ENCODE measurements around the gene CHST11.
A peak's percentile ranks its signal among the peaks of the same experiment; 100 is the strongest.
"Not testable (repeated sequence)": the region's sequence is repeated elsewhere in the genome, so short reads cannot be mapped to it uniquely, and the experiment has no call there.

The CHST11 gene

DNA sequence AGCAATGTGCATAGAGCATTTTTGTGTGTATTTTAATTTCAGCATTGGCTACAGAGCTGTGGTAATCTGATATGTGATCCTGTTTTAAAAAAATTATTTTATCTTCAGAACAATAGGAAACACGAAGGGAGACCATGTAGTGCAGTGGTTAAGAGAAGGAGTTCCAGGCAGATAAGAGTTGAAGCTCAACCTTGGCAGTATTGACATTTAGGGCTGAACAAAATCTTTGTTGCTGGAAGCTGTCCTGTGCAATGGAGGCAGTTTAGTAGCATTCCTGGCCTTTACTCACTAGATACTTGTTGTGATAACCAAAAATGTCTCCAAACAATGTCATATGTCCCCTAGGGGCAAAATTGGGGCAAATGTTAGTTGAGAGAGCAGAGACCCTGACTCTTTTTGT, 59.2 kb downstream of the CHST11 start:
- DNase-seq (ENCODE audit: low read depth, low spot score) = no peak

DNA sequence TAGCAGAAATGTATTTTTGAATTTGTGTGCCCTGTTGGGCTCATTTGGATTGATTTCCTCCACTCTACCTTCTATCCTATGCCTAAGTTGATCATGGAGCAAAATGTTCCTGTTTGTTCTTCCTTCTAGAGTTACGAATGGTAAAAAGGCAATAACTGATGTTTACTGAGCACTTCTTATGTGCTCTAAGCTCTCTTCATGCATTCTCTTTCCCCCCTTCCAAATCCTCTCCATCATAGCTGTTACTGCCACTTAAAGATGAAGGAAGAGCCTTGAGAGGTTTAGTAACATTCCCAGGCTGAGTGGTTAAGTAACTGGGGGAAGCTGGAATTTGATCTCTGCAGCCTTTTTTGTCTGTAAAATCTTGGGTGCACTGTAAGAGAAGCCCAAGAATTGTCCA, 60.1 kb downstream of the CHST11 start:
- H3K4me3 ChIP-seq (ENCODE audit: low read length) = no peak overlapping the region
- no peak for DNase-seq (ENCODE audit: low read depth, low spot score)

More for the DNA sequence above, 59.2 kb downstream of the CHST11 start:
- H3K4me3 ChIP-seq (ENCODE audit: low read length) = no peak overlapping the region

DNA sequence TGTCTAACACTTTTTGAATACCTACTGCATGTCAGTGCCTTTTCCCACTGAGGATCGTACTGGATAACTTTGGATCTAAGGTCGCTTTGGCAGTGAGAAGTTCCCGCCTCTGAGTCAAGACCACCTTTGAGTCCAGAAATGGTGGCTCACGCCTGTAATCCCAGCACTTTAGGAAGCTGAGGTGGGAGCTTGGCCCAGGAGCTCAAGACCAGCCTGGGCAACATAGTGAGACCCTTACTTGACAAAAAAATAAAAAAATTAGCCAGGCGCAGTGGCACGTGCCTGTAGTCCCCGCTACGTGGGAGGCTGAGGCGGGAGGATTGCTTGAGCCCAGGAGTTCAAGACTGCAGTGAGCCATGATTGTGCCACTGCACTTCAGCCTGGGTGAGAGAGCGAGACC, 61.1 kb downstream of the CHST11 start:
- H3K4me3 ChIP-seq (ENCODE audit: low read length) = no peak overlapping the region
- DNase-seq (ENCODE audit: low read depth, low spot score) = no peak

- peak; percentile 81 for DNase-seq (ENCODE audit: low read depth, low spot score)
- no peak overlapping the region for H3K4me3 ChIP-seq (ENCODE audit: low read length)
Measured at GRCh38 chr12:104519190-104520019, 62.7 kb downstream of the CHST11 start.

DNA sequence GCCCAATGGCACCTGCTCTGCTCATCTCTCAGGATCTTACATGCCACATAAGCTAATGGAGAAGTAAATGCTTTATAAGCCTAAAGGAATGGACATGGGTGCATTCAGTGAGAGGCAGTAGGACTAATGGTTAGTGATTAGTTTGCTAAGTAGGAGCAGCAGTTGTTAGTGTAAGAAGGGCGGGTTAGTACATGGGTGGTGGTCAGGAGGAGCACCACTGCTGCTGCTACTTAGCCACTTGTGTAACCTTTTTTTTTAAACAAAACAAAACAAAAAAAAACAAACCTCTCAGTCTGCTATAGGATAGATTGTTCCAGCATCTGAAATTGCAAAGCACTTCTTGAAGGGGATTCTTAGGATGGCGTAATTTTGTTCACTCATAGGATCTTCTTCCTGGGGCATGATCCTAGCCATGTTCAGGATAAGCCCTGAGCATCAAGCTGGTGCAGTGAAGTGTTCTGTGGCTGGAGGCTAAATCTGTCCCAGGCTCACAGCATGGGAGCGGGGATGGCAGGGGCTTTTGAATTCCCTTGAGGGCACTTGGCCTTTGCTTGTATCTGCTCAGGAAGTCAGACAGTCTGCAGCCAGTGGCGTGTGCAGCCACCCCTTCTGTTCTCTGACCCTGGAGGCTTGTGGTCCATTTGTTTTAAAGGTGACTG, 63.6 kb downstream of the CHST11 start:
- H3K4me3 ChIP-seq (ENCODE audit: low read length) = no peak overlapping the region
- no peak for DNase-seq (ENCODE audit: low read depth, low spot score)

DNA sequence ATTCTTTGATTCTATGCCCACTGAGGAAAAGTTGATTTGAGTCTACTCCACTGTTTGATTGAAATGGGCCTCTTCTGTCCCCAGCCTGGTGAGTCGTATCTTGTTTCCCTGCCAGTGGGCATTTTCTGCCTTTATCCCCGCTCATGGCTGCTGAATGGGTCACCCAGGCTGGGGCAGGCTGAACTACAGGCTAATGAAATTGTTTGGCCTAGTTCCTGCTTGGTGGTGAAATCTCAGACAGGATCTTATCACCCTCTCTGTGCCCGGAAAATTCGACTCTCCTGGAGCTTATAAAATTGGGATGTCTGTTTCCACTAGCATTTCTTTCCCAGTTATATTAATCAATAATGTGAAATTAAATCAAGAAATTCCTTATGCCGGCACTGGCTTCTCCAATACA, 65.0 kb downstream of the CHST11 start:
- no peak for DNase-seq (ENCODE audit: low read depth, low spot score)
- H3K4me3 ChIP-seq (ENCODE audit: low read length) = no peak overlapping the region

GRCh38 chr12:104522985-104523722, 66.4 kb downstream of the CHST11 start:
- no peak overlapping the region for H3K4me3 ChIP-seq (ENCODE audit: low read length)
- no peak for DNase-seq (ENCODE audit: low read depth, low spot score)

DNA sequence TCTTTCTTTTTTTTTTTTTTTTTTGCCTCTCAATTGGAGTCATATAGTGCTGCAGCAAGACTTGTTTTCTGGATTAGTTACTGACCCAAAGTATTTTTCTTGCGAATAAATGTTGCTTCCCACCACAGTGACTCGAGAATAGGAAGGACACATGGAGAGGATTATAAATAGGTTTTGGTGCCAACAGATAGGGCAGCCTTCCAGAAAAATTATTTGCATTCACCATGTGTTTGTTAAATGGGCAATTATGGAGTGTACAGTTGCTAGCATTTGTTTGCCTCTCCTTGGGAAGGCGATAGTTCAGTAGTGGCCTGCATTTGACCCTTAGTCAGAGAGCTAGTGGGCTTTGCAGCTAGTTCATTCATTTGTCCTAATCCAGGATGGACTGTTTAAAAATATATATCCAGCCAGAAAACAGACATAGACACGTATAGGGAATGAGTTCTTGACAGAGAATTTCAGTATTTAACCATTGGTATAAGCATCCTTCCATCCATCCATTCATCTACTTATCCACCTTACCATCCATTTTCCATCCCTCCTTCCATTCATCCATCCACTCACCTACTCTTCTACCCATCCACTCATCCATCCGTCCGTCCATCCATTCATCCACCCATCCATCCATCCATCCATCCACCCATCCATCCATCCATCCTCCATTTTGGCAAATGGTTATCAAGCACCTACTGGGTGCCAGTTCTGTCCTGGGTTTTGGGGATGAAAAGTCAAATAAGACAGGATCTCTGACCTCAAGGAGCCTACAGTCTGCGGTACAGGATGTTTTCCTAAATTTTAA, 67.5 kb downstream of the CHST11 start:
- no peak overlapping the region for H3K4me3 ChIP-seq (ENCODE audit: low read length)
- no peak for DNase-seq (ENCODE audit: low read depth, low spot score)

GRCh38 chr12:104526320-104526719, 69.6 kb downstream of the CHST11 start:
- DNase-seq (ENCODE audit: low read depth, low spot score) = no peak

GRCh38 chr12:104526751-104527150, 70.0 kb downstream of the CHST11 start:
- no peak overlapping the region for H3K4me3 ChIP-seq (ENCODE audit: low read length)

More at GRCh38 chr12:104526320-104526719, 69.6 kb downstream of the CHST11 start:
- H3K4me3 ChIP-seq (ENCODE audit: low read length) = no peak overlapping the region

GRCh38 chr12:104527653-104528052, 70.9 kb downstream of the CHST11 start:
- not testable (repeated sequence) for DNase-seq (ENCODE audit: low read depth, low spot score); H3K4me3 ChIP-seq (ENCODE audit: low read length)

More at GRCh38 chr12:104526751-104527150, 70.0 kb downstream of the CHST11 start:
- DNase-seq (ENCODE audit: low read depth, low spot score) = no peak

GRCh38 chr12:104529130-104529874, 72.6 kb downstream of the CHST11 start:
- no peak overlapping the region for H3K4me3 ChIP-seq (ENCODE audit: low read length)
- no peak for DNase-seq (ENCODE audit: low read depth, low spot score)

GRCh38 chr12:104532636-104533035, 75.9 kb downstream of the CHST11 start:
- H3K4me3 ChIP-seq (ENCODE audit: low read length) = no peak overlapping the region
- no peak for DNase-seq (ENCODE audit: low read depth, low spot score)

GRCh38 chr12:104533134-104533533, 76.4 kb downstream of the CHST11 start:
- no peak overlapping the region for H3K4me3 ChIP-seq (ENCODE audit: low read length)
- no peak for DNase-seq (ENCODE audit: low read depth, low spot score)

DNA sequence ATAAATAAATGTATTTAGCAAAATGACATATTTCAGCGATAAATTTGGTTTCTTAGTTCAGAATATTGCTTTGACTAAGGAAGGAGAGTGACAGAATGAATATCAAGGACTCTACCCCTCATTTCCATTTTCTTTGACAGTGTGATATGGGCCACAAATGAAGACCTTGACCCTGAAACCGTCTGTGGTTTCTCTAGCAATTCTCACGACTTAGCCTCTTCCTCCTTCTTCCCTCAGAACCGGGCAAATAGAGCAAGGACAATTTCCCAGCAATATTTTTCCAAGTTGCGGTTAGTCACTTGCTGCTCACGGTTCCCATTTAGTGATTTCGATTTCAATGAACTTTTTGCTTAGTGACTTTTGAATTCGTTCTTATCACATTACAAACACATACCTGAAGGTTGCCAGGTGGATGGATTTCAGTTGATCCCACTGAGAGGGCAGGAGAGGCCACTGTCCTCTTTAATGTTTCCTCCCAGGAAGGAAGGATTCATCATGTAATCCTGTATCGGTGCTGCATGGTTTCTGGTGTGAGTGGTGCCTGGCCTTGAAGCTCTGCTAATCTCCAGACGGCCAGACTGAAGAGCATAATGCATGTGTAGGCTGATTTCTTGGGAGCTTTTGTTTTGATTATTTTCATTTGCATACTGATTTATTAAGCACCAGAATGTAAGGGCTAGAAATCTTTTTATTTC, 77.6 kb downstream of the CHST11 start:
- DNase-seq (ENCODE audit: low read depth, low spot score) = no peak
- H3K4me3 ChIP-seq (ENCODE audit: low read length) = no peak overlapping the region

GRCh38 chr12:104534857-104535248, 78.1 kb downstream of the CHST11 start:
- no peak for DNase-seq (ENCODE audit: low read depth, low spot score)

GRCh38 chr12:104535369-104535768, 78.6 kb downstream of the CHST11 start:
- DNase-seq (ENCODE audit: low read depth, low spot score) = no peak
- no peak overlapping the region for H3K4me3 ChIP-seq (ENCODE audit: low read length)

More at GRCh38 chr12:104534857-104535248, 78.1 kb downstream of the CHST11 start:
- no peak overlapping the region for H3K4me3 ChIP-seq (ENCODE audit: low read length)

- H3K4me3 ChIP-seq (ENCODE audit: low read length) = no peak overlapping the region
- no peak for DNase-seq (ENCODE audit: low read depth, low spot score)
Measured at GRCh38 chr12:104536841-104537240, 80.1 kb downstream of the CHST11 start.

Measured in Jurkat, Clone E6-1 (cell line).